GM18861 (cell line): ENCODE measurements around the gene MACROH2A2.
"Not testable (repeated sequence)": the region's sequence is repeated elsewhere in the genome, so short reads cannot be mapped to it uniquely, and the experiment has no call there.

Experiments
- ATAC-seq: cut with Tn5 transposase; IDR thresholded peaks from one replicate; pipeline ENCODE4 v1.9.1; 2021; ENCODE audit not compliant: unreplicated experiment

The MACROH2A2 gene

GRCh38 chr10:70066190-70066589, 13.5 kb downstream of the MACROH2A2 start:
- no peak for ATAC-seq

GRCh38 chr10:70067586-70067985, 14.9 kb downstream of the MACROH2A2 start:
- ATAC-seq: no peak

GRCh38 chr10:70068925-70069324, 16.3 kb downstream of the MACROH2A2 start:
- no peak for ATAC-seq

GRCh38 chr10:70069346-70069745, 16.7 kb downstream of the MACROH2A2 start:
- ATAC-seq: no peak

GRCh38 chr10:70070834-70071233, 18.2 kb downstream of the MACROH2A2 start:
- ATAC-seq: no peak

GRCh38 chr10:70074165-70074564, 21.5 kb downstream of the MACROH2A2 start:
- ATAC-seq: no peak

GRCh38 chr10:70074971-70075370, 22.3 kb downstream of the MACROH2A2 start:
- ATAC-seq: no peak

- ATAC-seq: no peak
These were observed 25.7 kb downstream of the MACROH2A2 start for GRCh38 chr10:70078329-70078728.

- ATAC-seq: no peak
These were observed 26.3 kb downstream of the MACROH2A2 start for GRCh38 chr10:70078937-70079336.

- not testable (repeated sequence) for ATAC-seq
These were observed 28.1 kb downstream of the MACROH2A2 start for GRCh38 chr10:70080789-70081188.

GRCh38 chr10:70084189-70084588, 31.5 kb downstream of the MACROH2A2 start:
- ATAC-seq: no peak

- ATAC-seq: no peak
These were observed 33.4 kb downstream of the MACROH2A2 start for GRCh38 chr10:70085975-70086613.

GRCh38 chr10:70087616-70088307, 35.1 kb downstream of the MACROH2A2 start:
- no peak for ATAC-seq

- ATAC-seq: no peak
These were observed 35.7 kb downstream of the MACROH2A2 start for GRCh38 chr10:70088308-70088698.

GRCh38 chr10:70090013-70090412, 37.4 kb downstream of the MACROH2A2 start:
- ATAC-seq: no peak

GRCh38 chr10:70090951-70091350, 38.3 kb downstream of the MACROH2A2 start:
- no peak for ATAC-seq

GRCh38 chr10:70092389-70092718, 39.7 kb downstream of the MACROH2A2 start:
- no peak for ATAC-seq

- ATAC-seq: no peak
These were observed 40.8 kb downstream of the MACROH2A2 start for GRCh38 chr10:70093335-70093944.

- ATAC-seq: no peak
These were observed 41.6 kb downstream of the MACROH2A2 start for GRCh38 chr10:70094250-70094649.

- ATAC-seq: no peak
These were observed 43.5 kb downstream of the MACROH2A2 start for GRCh38 chr10:70096016-70096704.

- no peak for ATAC-seq
These were observed 44.2 kb downstream of the MACROH2A2 start for GRCh38 chr10:70096705-70097420.
